Lower lobe of right lung (tissue), 2 donors: ENCODE measurements around the gene CFAP46. TPM values are rescaled to one million over a fixed set of nuclear protein-coding genes. Genes with fewer than 3 reads are reported as not detected.

Source experiments
- ATAC-seq, 2 donors: fragments of 200-7000 bp; cut with Tn5 transposase; one replicate each; pipeline ENCODE4 v1.9.1; 2020 to 2022; ENCODE audit warnings: mild to moderate bottlenecking in 2 of 2, moderate library complexity in 2 of 2
- DNase-seq: peaks from one replicate; pipeline ENCODE4 v3.0.0-alpha.2; 2020
- H3K27ac ChIP-seq: fragments of 200-600 bp; one replicate; pipeline ENCODE4 v1.8.0; 2022
- H3K27me3 ChIP-seq: fragments of 200-600 bp; one replicate; pipeline ENCODE4 v1.8.0; 2022; ENCODE audit warnings: low read depth
- H3K36me3 ChIP-seq: fragments of 200-600 bp; one replicate; pipeline ENCODE4 v1.8.0; 2022; ENCODE audit warnings: mild to moderate bottlenecking
- H3K4me1 ChIP-seq: fragments of 200-600 bp; one replicate; pipeline ENCODE4 v1.8.0; 2022
- H3K4me3 ChIP-seq: fragments of 200-600 bp; one replicate; pipeline ENCODE4 v1.8.0; 2022; ENCODE audit warnings: mild to moderate bottlenecking
- H3K9me3 ChIP-seq: fragments of 200-600 bp; one replicate; pipeline ENCODE4 v1.8.0; 2022
- intact Hi-C: fragments of 100-400 bp; cut with DNase I; formaldehyde crosslinking; loops from one replicate; pipeline ENCODE4 v1.11.0; 2022
- total RNA-seq: library from RNA; stranded (reverse); fragmentation: NEBNext Ultra II Directional; extraction: Animal tissue kit (Norgen Biotek cat#: 25700); gene quantifications from one replicate; pipeline ENCODE4 v1.2.1, GENCODE V29; 2021
- TF ChIP-seq, protein P1 (sequence below): fragments of 200-600 bp; IDR thresholded peaks from one replicate; pipeline ENCODE4 v1.8.0; 2022; ENCODE audit warnings: antibody characterized with exemption, mild to moderate bottlenecking
- donor health status: DM: no; HTN: yes; CAD: no; lungs with severe emphysema.

CFAP46 gene
- total RNA-seq, 1 donor from 2014 or later: 9.0 TPM

DNA sequence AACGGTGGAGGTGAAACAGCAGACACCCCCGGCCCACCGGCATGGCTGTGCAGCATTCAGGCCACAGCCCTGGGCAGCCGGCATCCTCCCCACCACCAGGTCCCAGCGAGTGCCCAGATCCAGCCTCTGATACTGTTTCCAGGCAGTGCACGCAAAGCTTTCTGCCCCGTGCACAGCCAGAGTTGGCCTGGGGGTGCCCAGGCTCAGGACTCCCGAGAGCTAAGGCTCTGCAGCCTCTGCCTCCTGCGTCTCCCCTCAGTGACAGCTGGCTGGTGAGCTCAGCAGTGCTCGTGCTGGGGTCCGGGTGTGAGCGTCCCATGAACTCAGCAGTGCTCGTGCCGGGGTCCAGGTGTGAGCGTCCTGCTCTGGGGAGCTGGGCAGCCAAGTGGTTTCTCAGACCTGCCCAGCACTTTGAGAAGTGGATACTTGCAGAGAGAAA is 65.4 kb downstream of the CFAP46 start:
- TF ChIP-seq, protein P1, sequence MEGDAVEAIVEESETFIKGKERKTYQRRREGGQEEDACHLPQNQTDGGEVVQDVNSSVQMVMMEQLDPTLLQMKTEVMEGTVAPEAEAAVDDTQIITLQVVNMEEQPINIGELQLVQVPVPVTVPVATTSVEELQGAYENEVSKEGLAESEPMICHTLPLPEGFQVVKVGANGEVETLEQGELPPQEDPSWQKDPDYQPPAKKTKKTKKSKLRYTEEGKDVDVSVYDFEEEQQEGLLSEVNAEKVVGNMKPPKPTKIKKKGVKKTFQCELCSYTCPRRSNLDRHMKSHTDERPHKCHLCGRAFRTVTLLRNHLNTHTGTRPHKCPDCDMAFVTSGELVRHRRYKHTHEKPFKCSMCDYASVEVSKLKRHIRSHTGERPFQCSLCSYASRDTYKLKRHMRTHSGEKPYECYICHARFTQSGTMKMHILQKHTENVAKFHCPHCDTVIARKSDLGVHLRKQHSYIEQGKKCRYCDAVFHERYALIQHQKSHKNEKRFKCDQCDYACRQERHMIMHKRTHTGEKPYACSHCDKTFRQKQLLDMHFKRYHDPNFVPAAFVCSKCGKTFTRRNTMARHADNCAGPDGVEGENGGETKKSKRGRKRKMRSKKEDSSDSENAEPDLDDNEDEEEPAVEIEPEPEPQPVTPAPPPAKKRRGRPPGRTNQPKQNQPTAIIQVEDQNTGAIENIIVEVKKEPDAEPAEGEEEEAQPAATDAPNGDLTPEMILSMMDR: no peak
- peaks cover 45% of the 10 kb centered on the region for H3K27me3 ChIP-seq
- H3K27ac ChIP-seq: no peak overlapping the region
- no peaks in the 10 kb centered on the region for H3K9me3 ChIP-seq
- H3K36me3 ChIP-seq: no peaks in the 10 kb centered on the region
- intact Hi-C loops: no loop called here
- no peak overlapping the region for H3K4me3 ChIP-seq
- DNase-seq (no peak), ATAC-seq (no peak)
- no peaks in the 10 kb centered on the region for H3K4me1 ChIP-seq

DNA sequence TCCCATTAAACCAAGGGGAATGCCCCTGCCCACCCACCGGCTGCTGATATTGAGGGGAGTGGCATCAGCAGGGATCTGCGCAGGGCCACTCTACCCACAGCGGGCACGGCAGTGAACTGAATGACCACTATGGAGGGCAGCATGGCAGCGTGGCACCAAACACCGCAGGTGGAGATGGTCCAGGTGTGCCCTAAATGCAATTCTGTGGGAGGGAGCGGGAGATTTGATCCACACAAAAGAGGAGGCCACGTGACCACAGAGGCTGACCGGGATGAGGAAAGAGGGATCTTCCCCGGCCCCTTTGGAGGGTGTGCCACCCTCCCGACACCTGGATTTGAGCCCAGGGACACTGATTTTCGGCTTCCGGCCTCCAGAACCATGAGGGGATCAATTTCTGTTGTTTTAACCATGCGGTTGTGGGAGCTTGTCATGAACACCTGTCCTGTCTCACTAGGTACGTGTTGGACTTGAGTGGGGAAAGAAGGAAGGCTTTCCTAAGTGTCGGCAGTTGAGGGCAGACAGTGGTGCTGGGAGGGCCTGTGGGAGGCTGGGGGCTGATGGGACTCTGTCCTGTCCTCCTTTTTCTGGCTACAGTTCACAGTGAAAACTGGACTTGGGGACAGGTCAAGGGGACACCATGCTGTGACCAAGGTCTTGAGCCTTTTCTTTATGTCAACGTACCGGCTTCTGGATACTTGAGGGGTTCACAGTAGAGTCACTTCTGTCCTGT is 66.1 kb downstream of the CFAP46 start:
- H3K36me3 ChIP-seq: no peaks in the 10 kb centered on the region
- no peak for ATAC-seq
- H3K4me3 ChIP-seq: no peak overlapping the region
- H3K9me3 ChIP-seq: no peaks in the 10 kb centered on the region
- TF ChIP-seq, protein P1: no peak
- H3K4me1 ChIP-seq: no peaks in the 10 kb centered on the region
- H3K27me3 ChIP-seq: peaks cover 49% of the 10 kb centered on the region
- H3K27ac ChIP-seq: no peak overlapping the region
- intact Hi-C loops: no loop called here
- DNase-seq: no peak

DNA sequence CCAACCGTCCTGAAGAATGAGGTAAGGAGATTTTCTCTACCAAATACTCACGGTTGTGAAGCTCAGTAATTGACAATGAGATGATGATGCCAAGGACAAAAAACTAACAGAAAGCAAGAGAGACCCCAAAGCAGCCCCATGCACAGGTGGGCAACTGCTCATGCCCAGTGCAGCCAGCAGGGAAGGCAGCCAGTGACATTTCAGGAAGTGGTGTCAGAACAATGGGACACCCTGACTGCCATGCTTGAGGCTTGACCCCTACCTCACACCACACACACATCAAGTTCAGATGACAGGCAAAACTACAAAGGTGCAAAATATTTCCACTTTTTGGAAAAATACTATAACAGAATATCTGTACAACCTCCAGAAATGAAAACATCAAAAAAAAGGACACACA is 66.9 kb downstream of the CFAP46 start:
- TF ChIP-seq, protein P1: no peak
- DNase-seq (no peak), ATAC-seq (no peak)
- H3K27me3 ChIP-seq: peaks cover 46% of the 10 kb centered on the region
- intact Hi-C loops: no loop called here
- H3K36me3 ChIP-seq: no peaks in the 10 kb centered on the region
- no peaks in the 10 kb centered on the region for H3K4me1 ChIP-seq
- no peak overlapping the region for H3K27ac ChIP-seq
- no peak overlapping the region for H3K4me3 ChIP-seq
- H3K9me3 ChIP-seq: no peaks in the 10 kb centered on the region

DNA sequence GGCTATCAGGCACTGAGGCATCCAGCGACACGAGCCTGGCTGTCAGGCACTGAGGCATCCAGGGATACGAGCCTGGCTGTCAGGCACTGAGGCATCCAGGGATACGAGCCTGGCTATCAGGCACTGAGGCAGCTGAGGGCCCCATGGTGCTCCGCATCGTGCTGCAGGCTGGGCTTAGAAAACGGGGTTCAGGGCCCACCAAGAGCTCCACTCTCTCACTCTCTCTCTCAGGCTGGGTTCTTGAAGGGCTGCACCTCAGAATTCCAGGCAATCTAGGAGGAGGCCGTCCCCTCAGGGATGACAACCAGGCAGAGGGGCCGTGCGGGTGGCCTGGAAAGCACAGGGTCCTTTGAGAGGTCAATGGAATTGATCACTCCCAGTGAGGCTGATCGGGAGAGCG is 69.0 kb downstream of the CFAP46 start:
- TF ChIP-seq, protein P1: no peak
- ATAC-seq: no peak
- Histone ChIP-seq H3K4me3 (no peak overlapping the region), H3K27ac (no peak overlapping the region), H3K4me1 (no peaks in the 10 kb centered on the region), H3K9me3 (no peaks in the 10 kb centered on the region), H3K27me3 (peaks cover 27% of the 10 kb centered on the region), H3K36me3 (no peaks in the 10 kb centered on the region)
- intact Hi-C loops: no loop called here
- no peak for DNase-seq

DNA sequence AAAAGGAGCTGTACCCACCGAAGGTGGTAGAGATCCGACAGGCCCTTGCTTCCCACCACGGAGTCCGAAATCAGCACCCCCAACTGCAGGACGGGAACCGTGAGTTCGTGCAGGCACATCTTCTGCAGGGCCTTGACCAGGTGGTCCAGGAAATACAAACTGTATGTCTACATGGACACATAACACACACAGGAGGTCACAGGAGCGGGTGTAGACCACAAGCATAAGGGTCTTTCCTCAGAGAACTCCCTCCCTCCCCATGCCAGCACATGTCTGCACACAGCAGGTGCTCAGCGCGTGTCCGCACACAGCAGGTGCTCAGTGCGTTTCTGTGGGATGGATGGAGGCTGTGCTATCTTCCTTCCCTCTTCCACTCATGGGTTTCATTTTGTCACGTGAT is 69.7 kb downstream of the CFAP46 start:
- Histone ChIP-seq H3K4me3 (no peak overlapping the region), H3K27ac (no peak overlapping the region), H3K36me3 (no peaks in the 10 kb centered on the region), H3K4me1 (no peaks in the 10 kb centered on the region), H3K27me3 (peaks cover 23% of the 10 kb centered on the region), H3K9me3 (no peaks in the 10 kb centered on the region)
- intact Hi-C loops: no loop called here
- TF ChIP-seq, protein P1: no peak
- DNase-seq (no peak), ATAC-seq (no peak)
